Activated CD4-positive, alpha-beta T cell treated with anti-CD3 and anti-CD28 coated beads, Interleukin-2, amount 50 U/mL, for 48 hours (primary cell): ENCODE measurements around the gene CNTN1.
"Not testable (repeated sequence)": the region's sequence is repeated elsewhere in the genome, so short reads cannot be mapped to it uniquely, and the experiment has no call there.

Source experiments
- DNase-seq, 2 experiments: peaks; one replicate each; pipeline ENCODE4 v3.0.0-alpha.2; 2020

Gene CNTN1

DNA sequence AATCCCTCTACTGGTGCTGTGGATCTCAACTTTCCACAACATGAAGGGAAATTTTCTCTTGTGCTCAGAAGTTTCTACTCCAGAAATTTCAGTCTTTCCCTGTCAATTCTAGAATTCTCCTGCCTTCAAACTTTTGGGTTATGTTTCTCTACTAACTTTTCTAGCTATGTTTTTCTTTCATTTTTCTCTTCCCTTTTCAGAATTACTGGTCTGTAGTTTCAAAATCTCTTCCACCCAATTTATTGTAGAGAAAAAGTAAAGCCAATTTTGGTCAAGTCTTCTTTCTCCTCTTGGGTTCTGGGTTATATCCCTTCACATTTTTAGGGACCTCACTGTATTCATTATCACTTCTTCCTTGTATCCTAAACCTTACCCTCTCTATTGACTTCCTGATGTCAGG lies 18.9 kb downstream of the CNTN1 start:
- no peak for DNase-seq

DNA sequence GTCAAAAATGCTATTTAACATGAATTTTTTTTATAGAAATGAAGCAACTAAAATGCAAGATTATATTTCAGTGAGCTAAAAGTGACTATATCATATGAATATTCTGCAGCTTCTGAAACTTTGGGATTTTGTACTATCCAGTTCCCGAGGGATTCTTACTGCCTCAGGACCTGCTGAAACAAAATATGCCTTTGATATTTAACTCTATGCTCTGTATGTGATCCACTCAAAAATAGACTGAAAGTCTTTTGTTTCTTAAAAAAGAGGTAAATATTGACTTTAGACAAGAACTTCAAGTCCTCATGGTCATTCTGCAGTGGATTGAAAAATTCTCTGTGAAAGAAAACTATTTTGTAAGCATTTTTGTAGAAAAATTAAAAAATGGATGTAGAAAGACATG lies 22.4 kb downstream of the CNTN1 start:
- no peak for DNase-seq

DNA sequence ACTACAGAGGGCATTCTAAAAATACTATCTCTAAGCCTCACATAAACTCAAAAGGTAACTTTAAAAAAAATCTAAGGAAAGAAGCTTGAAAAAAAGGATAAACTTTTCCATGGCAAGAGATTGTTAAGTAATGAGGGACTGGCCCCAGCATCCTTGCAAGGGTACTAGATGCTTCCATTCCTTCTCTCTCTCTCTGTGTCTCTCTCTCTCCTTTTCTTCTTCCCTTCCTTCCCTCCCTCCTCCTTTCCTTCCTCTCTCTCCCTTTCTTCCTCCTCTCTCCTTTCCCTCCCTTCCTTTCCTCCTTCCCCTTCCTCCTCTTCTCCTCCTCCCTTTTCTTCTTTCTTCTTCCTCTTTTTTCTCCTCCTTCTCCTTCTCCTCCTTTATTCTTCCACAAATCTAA lies 23.8 kb downstream of the CNTN1 start:
- DNase-seq = no peak

DNA sequence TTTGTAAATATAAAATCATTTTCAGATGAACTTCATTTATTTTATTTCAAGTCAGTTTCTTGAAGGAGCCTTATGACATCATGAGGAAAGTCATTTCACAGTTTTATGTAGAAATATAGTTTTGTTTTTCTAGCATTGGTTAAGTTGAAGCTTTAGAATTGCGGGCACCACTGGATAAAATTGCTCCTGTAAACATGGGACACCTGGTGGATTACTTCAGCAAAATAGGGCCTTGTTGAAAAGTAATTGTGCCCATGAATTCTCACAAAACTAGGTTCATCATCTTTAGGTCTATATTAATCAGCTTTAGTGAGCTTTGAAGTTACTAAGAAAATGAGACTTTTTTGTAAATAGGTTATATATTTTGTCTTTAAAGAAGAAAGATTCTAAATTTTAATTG lies 25.3 kb downstream of the CNTN1 start:
- DNase-seq = no peak

DNA sequence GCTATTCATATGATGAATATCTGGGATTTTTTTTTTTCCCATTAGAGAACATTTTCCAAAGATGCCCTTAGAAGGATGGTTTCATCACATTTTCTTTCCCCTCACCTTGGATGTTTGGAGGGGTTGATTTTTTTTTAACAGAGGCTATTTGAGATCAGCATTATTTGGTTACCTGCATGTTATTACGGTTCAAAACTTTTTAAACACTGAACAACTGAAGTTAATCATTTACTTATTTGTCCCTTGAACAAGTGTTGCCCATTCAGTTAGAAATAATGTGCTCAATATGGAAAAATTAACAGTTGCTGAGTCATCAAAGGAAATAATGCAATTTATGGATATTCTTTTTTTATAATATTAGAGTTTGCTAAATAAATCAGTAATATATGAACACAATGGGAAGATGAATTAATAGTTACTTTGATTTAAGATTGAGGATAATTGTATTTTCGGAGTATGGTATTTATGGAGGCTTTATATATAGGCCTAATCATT lies 26.7 kb downstream of the CNTN1 start:
- DNase-seq = no peak

DNA sequence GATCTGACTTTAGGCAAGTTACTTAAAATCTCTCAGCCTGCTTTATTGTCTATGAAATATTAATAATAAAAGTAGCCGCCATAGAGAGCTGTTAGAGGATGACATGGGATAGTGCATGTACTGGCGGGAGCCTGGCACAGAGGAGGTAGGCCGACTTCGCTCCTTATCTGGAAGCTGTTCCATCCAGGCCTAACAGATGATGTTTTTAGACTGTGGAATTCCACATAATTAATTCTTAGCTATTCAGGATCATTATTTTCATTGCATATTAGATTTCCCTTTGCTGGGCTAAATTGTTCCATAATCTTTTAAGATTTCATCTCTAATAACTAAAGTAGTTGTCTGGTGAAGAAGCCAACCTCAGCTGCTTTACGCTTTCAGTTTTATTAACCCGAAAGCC lies 30.8 kb downstream of the CNTN1 start:
- DNase-seq = no peak

DNA sequence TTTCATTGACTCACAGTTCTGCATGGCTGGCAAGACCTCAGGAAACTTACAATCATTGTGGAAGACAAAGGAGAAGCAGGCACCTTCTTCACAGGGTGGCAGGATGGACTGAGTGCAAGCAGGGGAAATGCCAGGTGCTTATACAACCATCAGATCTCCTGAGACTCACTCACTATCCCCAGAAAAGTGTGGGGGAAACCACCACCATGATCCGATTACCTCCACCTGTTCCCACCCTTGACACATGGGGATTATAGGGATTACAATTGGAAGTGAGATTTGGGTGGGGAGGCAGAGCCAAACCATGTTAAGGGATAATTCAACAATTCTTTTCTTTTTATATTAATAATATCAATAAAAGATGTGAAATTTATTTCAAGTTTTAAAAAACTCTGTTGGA lies 34.1 kb downstream of the CNTN1 start:
- no peak for DNase-seq

DNA sequence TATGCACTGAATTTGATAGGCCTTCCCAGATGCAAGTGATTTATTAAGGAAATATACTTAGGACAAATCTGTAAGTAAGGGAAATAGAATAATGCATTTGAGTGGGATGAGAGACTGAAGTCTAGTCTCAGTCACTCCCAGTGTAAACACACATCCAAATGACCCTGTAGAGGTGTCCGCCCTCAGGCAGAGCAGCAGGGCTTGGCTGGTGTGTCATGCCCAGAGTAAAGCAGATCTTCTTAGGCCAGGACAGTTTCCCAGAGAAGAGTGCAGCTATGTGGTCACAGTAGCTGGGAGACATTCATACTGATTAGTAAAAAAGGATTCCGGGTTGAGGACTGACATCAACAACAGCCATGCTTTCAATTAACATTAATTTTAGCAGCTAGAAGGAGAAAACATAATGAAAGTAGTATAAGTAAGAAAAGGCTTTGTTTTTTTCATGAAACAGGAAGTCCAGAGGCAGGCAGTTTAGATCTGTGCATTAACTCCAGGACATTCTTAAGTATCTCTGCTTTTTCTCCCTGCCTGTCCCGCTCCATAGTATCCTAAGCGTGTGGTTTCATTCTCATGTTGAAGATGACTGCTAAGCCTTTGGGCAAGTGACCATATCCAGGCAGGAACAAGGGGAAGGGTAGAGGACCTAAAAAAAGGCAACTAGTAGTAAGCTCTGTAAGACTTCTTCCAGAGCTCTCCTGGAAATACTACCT lies 35.7 kb downstream of the CNTN1 start:
- DNase-seq = no peak

DNA sequence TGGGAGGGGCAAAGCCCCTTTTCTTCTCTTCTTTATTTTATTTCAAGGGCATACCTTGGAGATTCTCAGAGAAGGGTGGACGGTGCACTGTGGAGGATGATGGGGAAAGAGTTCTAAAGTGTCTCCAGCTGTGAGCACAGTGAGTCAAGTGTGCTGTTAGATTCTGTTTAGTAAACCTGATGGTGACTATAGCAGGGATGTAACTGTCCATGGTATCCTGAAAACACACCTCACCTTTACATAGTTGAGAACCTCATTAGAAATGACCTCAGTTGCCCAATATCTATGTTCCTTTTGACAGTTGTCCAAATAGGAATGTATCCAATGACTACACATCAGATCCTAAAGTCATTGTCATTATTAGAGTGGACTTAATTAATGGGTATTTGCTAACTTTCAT lies 38.0 kb downstream of the CNTN1 start:
- no peak for DNase-seq

DNA sequence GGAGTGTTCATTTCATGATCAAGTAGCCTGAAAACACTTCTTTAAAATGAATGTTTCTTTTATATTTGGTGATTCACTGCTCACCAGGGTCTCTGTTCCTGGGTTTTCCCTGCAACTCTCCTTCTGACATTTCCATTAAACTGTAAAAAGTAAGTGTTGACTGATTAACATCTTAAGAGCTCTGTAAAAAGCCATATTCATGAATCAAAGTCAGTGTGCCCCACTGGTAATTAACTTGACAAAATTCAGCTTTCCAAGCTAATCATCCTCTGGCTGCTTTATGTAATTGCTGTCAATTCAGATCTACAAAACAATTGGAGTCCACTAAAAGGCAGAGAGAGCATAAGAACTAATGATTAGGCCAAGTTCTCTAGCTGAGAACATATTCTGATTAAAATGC lies 41.6 kb downstream of the CNTN1 start:
- DNase-seq = no peak

DNA sequence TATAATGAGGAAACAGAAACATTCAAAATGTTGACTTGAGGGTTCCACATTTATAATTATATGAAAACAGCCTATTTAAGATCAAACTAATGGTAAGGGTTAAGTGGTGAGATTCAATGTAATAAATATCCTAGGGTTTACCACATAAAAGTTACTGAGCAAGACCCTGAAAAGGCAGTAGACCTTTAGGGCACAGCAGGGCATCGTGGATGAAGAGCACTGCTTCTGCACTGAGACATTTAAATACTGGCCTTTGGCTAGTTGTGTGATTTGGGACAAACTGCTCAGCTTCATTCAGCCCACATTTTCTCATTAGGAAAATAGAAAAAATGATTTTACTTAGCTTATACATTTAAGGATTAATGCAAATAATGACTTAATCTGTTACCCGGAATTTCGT lies 42.0 kb downstream of the CNTN1 start:
- no peak for DNase-seq

DNA sequence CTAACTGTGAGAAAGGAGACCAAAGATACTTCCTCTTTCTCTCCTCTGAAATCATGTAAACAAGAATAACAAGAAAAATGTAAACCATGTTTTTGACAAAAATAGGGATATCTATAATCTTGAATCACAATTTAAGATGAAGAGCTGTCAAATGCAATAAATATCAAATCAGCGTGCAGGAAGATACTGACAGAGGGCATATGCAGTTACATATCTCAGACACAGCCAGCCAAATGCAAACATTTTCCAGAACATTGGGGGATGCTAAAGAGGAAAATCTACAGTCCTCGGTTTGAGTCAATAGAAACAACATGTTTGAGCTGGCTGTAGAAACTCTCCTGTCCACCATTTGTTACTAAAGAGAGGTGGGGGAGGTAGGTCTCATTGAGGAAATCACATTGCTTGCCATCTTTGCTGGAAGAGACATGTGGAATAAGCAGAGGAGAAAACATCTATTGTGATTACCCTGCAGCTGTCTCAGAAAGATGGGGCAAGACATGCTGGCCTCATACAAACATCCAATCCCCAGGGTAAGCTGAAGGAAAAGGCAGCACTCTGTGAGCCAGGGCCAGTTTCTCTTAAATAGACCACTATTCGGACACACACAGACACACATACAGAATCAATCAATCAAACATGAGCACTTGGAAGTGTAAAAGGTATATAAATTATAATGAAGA lies 43.5 kb downstream of the CNTN1 start:
- no peak for DNase-seq

DNA sequence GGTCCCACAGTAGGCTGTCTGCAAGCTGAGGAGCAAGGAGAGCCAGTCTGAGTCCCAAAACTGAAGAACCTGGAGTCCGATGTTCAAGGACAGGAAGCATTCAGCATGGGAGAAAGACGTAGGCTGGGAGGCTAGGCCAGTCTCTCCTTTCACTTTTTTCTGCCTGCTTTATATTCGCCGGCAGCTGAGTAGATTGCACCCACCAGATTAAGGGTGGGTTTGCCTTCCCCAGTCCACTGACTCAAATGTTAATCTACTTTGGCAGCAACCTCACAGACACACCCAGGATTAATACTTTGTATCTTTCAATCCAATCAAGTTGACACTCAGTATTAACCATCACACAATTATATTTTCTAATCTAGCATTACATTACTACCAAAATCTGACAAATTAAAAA lies 45.2 kb downstream of the CNTN1 start:
- DNase-seq = not testable (repeated sequence)

DNA sequence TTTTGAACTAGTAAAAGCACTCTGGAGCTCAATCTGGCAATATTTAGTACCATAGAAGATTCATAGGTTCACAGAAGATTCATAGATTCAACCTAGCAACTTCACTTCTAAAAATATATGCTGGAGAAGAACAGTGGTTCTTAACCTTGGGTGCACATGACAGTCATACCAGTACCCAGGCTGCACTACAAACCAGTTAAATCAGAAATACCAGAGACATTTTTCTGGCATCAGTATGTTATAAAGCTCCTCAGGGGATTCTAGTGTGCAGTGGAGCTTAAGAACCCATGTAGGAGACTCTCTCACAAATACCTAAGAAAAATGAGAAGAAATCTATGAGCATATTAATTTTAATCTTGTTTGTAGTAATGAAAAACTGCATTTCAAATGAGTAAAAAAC lies 46.6 kb downstream of the CNTN1 start:
- DNase-seq = no peak

DNA sequence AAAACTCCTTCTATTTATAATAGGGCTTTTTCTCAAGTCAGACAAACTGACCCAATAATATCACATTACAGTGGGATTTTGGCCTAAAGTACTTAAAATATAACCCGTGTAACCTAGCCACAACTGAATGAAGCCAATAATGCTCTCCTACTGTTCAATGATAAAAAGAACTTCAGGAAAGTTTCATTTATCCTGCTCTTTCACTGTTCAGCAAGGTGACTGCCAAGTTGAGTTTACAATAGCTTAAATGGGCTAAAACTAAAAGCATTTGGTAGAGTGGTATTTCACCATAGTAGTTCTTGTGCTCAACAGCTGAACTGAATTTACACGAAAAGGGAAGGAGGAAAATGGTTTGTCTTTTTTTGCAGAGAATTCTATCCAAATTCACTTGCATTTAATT lies 49.8 kb downstream of the CNTN1 start:
- no peak for DNase-seq

DNA sequence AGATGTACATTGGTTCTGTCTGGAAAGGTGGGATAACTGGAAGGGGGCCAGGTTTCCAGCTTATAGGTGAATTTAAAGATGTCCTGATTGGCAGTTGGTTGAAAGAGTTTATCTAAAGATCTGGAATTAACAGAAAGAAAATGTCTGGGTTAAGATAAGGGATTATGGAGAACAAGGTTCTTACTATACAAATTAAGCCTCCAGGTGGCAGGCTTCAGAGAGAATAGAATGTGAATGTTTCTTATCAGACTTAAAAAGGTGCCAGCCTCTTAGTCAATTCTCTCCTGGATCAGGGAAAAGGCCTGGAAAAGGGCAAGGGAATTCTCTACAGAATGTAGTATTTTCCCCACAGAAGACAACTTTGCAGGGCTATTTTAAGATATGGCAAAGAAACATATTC lies 53.1 kb downstream of the CNTN1 start:
- no peak for DNase-seq

DNA sequence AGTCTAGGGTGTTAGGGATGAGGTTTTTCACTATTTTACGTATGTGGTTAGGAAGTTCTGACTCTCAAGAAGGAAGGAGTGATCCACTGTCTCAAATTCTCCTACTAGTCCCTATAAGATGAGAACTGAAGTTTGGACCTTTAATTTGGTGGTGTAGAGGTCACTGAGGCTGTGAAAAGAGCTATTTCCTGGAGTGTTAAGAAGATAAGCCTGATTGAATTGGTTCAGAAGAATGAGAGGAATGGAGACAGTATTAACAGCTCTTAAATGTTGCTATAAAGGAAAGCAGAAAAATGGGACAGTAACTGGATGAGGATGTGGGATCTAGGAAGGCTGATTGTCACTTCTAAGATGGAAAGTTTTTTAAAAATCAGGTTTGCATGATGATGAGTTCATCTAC lies 57.6 kb downstream of the CNTN1 start:
- DNase-seq = no peak

DNA sequence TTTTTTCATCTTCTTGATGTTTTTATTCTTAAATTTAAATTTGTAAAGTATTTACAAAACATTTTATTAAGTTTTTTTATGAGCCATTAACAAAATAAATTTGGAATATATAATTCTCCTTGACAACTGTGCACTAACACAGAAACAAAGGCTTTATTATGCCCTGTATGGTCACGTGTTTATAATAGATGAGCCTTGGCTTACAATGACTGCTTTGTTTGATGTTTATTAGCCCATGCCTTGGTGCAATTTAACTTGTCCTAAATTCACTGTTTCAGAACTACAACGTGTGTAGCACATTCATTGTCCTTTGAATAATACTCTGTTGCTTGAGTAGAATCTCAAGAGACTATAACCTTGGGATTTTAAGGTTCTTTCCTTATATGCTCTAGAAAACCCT lies 59.8 kb downstream of the CNTN1 start:
- no peak for DNase-seq

DNA sequence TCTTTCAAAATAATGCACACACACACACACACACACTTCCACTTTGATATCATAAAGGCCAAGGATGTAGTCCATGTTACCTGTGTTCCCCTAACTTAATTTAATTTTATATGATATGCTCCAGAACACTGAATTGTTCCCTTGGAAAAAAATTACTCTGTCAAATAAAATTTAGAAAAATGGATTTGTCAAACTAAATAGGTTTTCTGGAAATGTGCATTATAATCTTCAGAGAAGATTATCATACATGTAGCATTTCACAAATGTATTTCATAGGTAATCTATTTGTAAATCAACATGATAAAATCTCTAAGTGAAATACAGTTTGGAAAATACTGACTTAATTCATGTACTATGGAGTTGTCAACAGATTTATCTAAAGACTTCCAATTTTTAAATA lies 68.6 kb downstream of the CNTN1 start:
- no peak for DNase-seq

DNA sequence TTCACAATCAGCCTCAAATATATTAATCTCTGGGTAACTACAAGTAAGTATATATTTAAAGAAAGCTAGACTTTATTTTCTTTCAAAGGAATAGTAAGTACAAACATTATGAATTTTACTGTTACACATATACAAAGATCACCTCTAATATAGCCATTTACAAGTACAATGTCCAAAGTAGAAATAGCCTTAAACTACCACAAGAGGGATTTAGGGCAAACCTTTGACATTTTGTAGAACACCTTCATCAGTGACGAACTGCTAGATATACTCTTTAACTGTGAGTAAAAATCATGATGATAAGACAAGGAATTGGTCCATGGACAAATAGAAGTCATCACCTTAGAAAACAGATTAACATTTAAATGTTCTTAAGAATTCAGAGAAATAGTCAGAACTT lies 69.8 kb downstream of the CNTN1 start:
- DNase-seq = no peak

DNA sequence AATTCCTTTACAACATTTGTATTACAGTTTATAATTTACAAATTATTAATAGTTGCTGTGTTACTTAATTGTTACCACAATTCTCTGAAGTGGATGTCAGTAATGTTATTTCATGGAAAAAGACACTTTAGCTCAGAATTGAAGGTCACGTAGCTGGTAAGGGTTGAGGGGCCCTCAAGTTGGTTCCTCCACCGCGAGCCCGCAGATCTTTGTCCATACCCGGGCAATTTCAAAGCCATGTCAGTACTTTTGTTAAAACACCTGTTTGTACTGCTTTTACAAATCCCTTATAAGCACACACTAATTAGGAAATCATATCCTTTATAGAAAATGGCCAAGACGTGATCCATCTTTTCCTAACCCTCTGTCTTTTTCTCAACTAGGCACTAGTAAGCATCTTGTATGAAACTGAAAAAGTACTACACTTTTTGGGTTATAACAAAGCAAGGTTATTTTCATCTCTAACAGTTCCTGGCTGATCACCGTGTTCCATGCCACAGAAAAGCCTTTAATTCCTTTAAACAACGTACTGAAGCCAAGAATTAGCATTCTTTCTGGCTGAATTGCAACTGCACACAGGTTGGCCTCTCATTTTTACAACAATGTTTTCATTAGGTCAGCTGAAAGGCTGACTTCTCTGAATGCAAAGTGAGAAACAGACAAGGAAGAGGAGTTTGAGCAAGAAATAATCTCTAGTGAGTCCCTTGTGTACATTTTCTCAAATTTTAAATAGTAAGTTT lies 76.1 kb downstream of the CNTN1 start:
- no peak for DNase-seq

DNA sequence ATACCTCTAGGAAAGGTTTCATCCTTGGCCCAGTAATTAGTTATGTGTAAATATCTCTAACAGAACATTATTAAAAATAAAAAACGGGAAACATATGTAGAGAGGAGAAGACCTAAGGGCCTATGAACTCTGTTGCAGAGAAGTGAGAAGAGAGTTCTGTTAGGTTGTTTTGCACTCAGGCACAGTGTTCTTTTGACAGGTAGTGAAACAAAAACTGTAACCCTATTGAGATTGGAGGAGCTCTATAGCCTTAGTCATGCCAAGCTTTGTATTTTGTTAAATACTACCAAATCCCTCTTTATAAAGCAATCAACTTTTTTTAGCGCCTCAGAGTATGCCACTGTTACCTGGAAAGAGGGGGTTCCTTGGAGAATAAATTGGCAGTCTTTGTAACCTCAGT lies 77.6 kb downstream of the CNTN1 start:
- no peak for DNase-seq

DNA sequence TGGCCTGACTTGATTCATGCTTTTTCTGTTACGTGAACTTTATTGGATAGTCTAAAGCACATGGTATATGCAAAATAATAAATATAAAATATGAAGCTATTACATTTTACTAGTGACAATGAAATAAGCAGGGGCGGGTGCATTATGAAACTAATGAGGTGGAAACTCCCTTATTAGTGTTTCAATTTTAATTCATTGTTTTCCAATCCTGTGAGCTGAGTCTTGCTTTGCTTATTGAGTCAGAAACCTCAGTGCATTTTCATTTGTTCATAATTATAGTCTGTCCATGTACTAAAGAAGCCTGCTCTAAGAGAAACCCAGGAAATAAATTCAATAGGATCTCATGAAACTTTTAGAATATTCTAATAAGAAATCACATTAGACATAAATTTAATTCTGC lies 78.5 kb downstream of the CNTN1 start:
- DNase-seq = no peak

DNA sequence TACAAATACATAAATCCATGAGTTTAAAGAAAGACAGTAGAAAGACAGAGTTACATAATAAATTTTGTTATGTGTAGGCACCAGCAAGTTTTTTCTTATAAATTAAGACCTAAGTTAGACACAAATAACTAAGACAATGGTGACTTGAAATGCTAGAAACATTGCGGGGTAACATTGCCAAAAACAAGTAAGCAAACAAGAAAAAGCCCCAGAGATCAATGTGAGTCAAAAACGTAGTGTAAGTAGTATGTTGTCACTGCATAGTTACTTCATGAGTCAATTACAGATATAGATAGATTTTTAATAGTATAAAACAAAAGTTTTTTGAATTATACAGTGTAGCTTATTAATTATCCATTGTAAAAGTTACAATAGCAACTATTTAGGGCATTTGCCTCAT lies 83.4 kb downstream of the CNTN1 start:
- DNase-seq = no peak
